Neural cell (in vitro differentiated cells): ENCODE measurements around the gene PORCN.

ENCODE experiments used
- EP300 ChIP-seq: fragments of 450-650 bp; conservative IDR thresholded peaks from 2 replicates; pipeline ENCODE4 v1.6.1; 2014; ENCODE audit warnings: antibody characterized with exemption, mild to moderate bottlenecking, moderate library complexity; ENCODE audit not compliant: poor library complexity, severe bottlenecking
- EZH2 ChIP-seq: fragments of 200-600, 300-800 bp; shearing (Covaris generic), sonication (generic); IDR thresholded peaks from 2 replicates; pipeline ENCODE4 v1.6.1; 2014; ENCODE audit warnings: antibody characterized with exemption, low read length, borderline replicate concordance, mild to moderate bottlenecking; ENCODE audit not compliant: insufficient read depth, poor library complexity, severe bottlenecking
- POLR2AphosphoS5 ChIP-seq: IDR thresholded peaks from 2 replicates; pipeline ENCODE4 v1.6.1; 2012
- TF ChIP-seq, protein P1 (sequence below): fragments of 450-650 bp; IDR thresholded peaks from 2 replicates; pipeline ENCODE4 v1.5.1; 2014; ENCODE audit warnings: antibody characterized with exemption, mild to moderate bottlenecking, moderate library complexity; ENCODE audit not compliant: poor library complexity, severe bottlenecking

DNA sequence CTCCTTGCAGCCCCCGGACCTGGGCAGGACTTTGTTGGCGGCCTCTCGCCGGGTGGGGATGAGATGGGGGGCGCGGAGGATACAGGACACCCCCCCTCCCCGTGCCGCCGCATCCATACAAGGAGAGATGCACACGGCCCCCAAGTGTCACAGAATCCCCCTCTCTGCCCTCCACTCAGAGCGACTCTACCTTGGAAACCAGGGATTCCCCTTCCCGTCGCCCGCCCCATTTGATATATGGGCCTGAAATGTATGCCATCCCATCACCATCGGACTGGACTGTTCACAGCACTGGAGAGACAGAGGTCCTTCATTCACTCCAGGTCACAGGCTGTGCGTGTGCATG lies 426 bp downstream of the PORCN start:
- TF ChIP-seq, protein P1, sequence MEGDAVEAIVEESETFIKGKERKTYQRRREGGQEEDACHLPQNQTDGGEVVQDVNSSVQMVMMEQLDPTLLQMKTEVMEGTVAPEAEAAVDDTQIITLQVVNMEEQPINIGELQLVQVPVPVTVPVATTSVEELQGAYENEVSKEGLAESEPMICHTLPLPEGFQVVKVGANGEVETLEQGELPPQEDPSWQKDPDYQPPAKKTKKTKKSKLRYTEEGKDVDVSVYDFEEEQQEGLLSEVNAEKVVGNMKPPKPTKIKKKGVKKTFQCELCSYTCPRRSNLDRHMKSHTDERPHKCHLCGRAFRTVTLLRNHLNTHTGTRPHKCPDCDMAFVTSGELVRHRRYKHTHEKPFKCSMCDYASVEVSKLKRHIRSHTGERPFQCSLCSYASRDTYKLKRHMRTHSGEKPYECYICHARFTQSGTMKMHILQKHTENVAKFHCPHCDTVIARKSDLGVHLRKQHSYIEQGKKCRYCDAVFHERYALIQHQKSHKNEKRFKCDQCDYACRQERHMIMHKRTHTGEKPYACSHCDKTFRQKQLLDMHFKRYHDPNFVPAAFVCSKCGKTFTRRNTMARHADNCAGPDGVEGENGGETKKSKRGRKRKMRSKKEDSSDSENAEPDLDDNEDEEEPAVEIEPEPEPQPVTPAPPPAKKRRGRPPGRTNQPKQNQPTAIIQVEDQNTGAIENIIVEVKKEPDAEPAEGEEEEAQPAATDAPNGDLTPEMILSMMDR: no peak
- TF ChIP-seq EZH2: no peak
- no peak for TF ChIP-seq EP300
- no peak for TF ChIP-seq POLR2AphosphoS5
